Stimulated activated memory B cell treated with anti-CD40 and anti-IgM and Interleukin-4, amounts not matched to agents 10 μg/mL and 1 μg/mL and 100 μg/mL, for 72 hours (primary cell): ENCODE results near the gene ZSWIM4.
A peak's percentile ranks its signal among the peaks of the same experiment; 100 is the strongest.
"Not testable (repeated sequence)": the region's sequence is repeated elsewhere in the genome, so short reads cannot be mapped to it uniquely, and the experiment has no call there.

ENCODE experiments used
- ATAC-seq: fragments of 150-1000 bp; cut with Tn5 transposase; 2 replicates; pipeline ENCODE4 v1.10.0; 2021
- H3K27ac Mint-ChIP-seq: one replicate; pipeline ENCODE4 v1.8.0; 2022; ENCODE audit warnings: mild to moderate bottlenecking, mixed read lengths
- H3K27me3 Mint-ChIP-seq: one replicate; pipeline ENCODE4 v1.8.0; 2022; ENCODE audit warnings: mixed read lengths
- H3K36me3 Mint-ChIP-seq: one replicate; pipeline ENCODE4 v1.8.0; 2022; ENCODE audit warnings: mixed read lengths
- H3K4me1 Mint-ChIP-seq: one replicate; pipeline ENCODE4 v1.8.0; 2022; ENCODE audit warnings: mixed read lengths
- H3K4me3 Mint-ChIP-seq: one replicate; pipeline ENCODE4 v1.8.0; 2022; ENCODE audit warnings: mild to moderate bottlenecking, moderate library complexity, mixed read lengths
- H3K9me3 Mint-ChIP-seq: one replicate; pipeline ENCODE4 v1.8.0; 2022; ENCODE audit warnings: mixed read lengths

Gene ZSWIM4

GRCh38 chr19:13793317-13793716 is 1.9 kb upstream of the ZSWIM4 start:
- not testable (repeated sequence) for H3K27me3 Mint-ChIP-seq, H3K9me3 Mint-ChIP-seq, H3K4me3 Mint-ChIP-seq, ATAC-seq, H3K27ac Mint-ChIP-seq, H3K36me3 Mint-ChIP-seq
- peaks cover 55% of the 10 kb centered on the region for H3K4me1 Mint-ChIP-seq

- Mint-ChIP-seq H3K27me3 (no peaks in the 10 kb centered on the region), H3K4me3 (peak overlapping the region; percentile 95), H3K36me3 (no peaks in the 10 kb centered on the region), H3K4me1 (peaks cover 46% of the 10 kb centered on the region), H3K9me3 (no peaks in the 10 kb centered on the region), H3K27ac (peak overlapping the region; percentile 77)
- ATAC-seq: no peak
These were observed 866 bp upstream of the ZSWIM4 start for GRCh38 chr19:13794398-13794756.

GRCh38 chr19:13795595-13796300 is 505 bp downstream of the ZSWIM4 start:
- peaks cover 37% of the 10 kb centered on the region for H3K4me1 Mint-ChIP-seq
- H3K27me3 Mint-ChIP-seq: no peaks in the 10 kb centered on the region
- peaks cover 8% of the 10 kb centered on the region for H3K36me3 Mint-ChIP-seq
- H3K9me3 Mint-ChIP-seq: no peaks in the 10 kb centered on the region
- ATAC-seq: peak; percentile 69
- peak overlapping the region; percentile 82 for H3K4me3 Mint-ChIP-seq
- H3K27ac Mint-ChIP-seq: peak overlapping the region; percentile 77

- H3K9me3 Mint-ChIP-seq: no peaks in the 10 kb centered on the region
- no peaks in the 10 kb centered on the region for H3K27me3 Mint-ChIP-seq
- H3K36me3 Mint-ChIP-seq: peaks cover 15% of the 10 kb centered on the region
- peak overlapping the region; percentile 82 for H3K4me3 Mint-ChIP-seq
- H3K4me1 Mint-ChIP-seq: peaks cover 37% of the 10 kb centered on the region
- peak overlapping the region; percentile 77 for H3K27ac Mint-ChIP-seq
- ATAC-seq: peak; percentile 39
These were observed 1.2 kb downstream of the ZSWIM4 start for GRCh38 chr19:13796301-13797057.

GRCh38 chr19:13797058-13797440 is 1.8 kb downstream of the ZSWIM4 start:
- no peaks in the 10 kb centered on the region for H3K27me3 Mint-ChIP-seq
- no peak for ATAC-seq
- H3K27ac Mint-ChIP-seq: peak overlapping the region; percentile 77
- peaks cover 37% of the 10 kb centered on the region for H3K4me1 Mint-ChIP-seq
- no peaks in the 10 kb centered on the region for H3K9me3 Mint-ChIP-seq
- peak overlapping the region; percentile 82 for H3K4me3 Mint-ChIP-seq
- H3K36me3 Mint-ChIP-seq: peaks cover 15% of the 10 kb centered on the region

- H3K36me3 Mint-ChIP-seq: peaks cover 20% of the 10 kb centered on the region
- H3K4me1 Mint-ChIP-seq: peaks cover 37% of the 10 kb centered on the region
- H3K27me3 Mint-ChIP-seq: no peaks in the 10 kb centered on the region
- no peak for ATAC-seq
- no peaks in the 10 kb centered on the region for H3K9me3 Mint-ChIP-seq
- no peak overlapping the region for H3K27ac Mint-ChIP-seq
- no peak overlapping the region for H3K4me3 Mint-ChIP-seq
These were observed 2.6 kb downstream of the ZSWIM4 start for GRCh38 chr19:13797870-13798269.

GRCh38 chr19:13799669-13800068 is 4.4 kb downstream of the ZSWIM4 start:
- H3K36me3 Mint-ChIP-seq: peaks cover 21% of the 10 kb centered on the region
- no peak overlapping the region for H3K4me3 Mint-ChIP-seq
- H3K9me3 Mint-ChIP-seq: no peaks in the 10 kb centered on the region
- H3K27me3 Mint-ChIP-seq: no peaks in the 10 kb centered on the region
- ATAC-seq: no peak
- H3K27ac Mint-ChIP-seq: no peak overlapping the region
- peaks cover 26% of the 10 kb centered on the region for H3K4me1 Mint-ChIP-seq

- no peak overlapping the region for H3K27ac Mint-ChIP-seq
- peaks cover under 1% of the 10 kb centered on the region for H3K4me1 Mint-ChIP-seq
- peaks cover 30% of the 10 kb centered on the region for H3K36me3 Mint-ChIP-seq
- H3K9me3 Mint-ChIP-seq: no peaks in the 10 kb centered on the region
- H3K4me3 Mint-ChIP-seq: no peak overlapping the region
- ATAC-seq: no peak
- no peaks in the 10 kb centered on the region for H3K27me3 Mint-ChIP-seq
These were observed 7.8 kb downstream of the ZSWIM4 start for GRCh38 chr19:13803038-13803437.

- H3K9me3 Mint-ChIP-seq: no peaks in the 10 kb centered on the region
- H3K4me3 Mint-ChIP-seq: no peak overlapping the region
- H3K36me3 Mint-ChIP-seq: peaks cover 26% of the 10 kb centered on the region
These were observed 9.8 kb downstream of the ZSWIM4 start for GRCh38 chr19:13804830-13805683.

GRCh38 chr19:13806728-13807127 is 11.5 kb downstream of the ZSWIM4 start:
- Mint-ChIP-seq H3K36me3 (peaks cover 15% of the 10 kb centered on the region), H3K4me1 (no peaks in the 10 kb centered on the region), H3K27me3 (no peaks in the 10 kb centered on the region), H3K9me3 (no peaks in the 10 kb centered on the region), H3K27ac (no peak overlapping the region), H3K4me3 (no peak overlapping the region)
- no peak for ATAC-seq

More at GRCh38 chr19:13804830-13805683, 9.8 kb downstream of the ZSWIM4 start:
- Mint-ChIP-seq H3K4me1 (no peaks in the 10 kb centered on the region), H3K27me3 (no peaks in the 10 kb centered on the region), H3K27ac (no peak overlapping the region)
- ATAC-seq: no peak

- no peak for ATAC-seq
- Mint-ChIP-seq H3K27me3 (no peaks in the 10 kb centered on the region), H3K36me3 (peaks cover 14% of the 10 kb centered on the region), H3K4me1 (no peaks in the 10 kb centered on the region), H3K27ac (no peak overlapping the region), H3K4me3 (no peak overlapping the region), H3K9me3 (no peaks in the 10 kb centered on the region)
These were observed 12.3 kb downstream of the ZSWIM4 start for GRCh38 chr19:13807421-13808021.

- Mint-ChIP-seq H3K9me3 (no peaks in the 10 kb centered on the region), H3K27ac (no peak overlapping the region), H3K4me1 (no peaks in the 10 kb centered on the region), H3K27me3 (no peaks in the 10 kb centered on the region), H3K36me3 (peaks cover 17% of the 10 kb centered on the region), H3K4me3 (no peak overlapping the region)
- peak; percentile 16 for ATAC-seq
These were observed 13.6 kb downstream of the ZSWIM4 start for GRCh38 chr19:13808856-13809255.

GRCh38 chr19:13812544-13812943 is 17.3 kb downstream of the ZSWIM4 start:
- no peak for ATAC-seq

GRCh38 chr19:13813147-13813546 is 17.9 kb downstream of the ZSWIM4 start:
- Mint-ChIP-seq H3K27ac (no peak overlapping the region), H3K27me3 (no peaks in the 10 kb centered on the region), H3K4me3 (no peak overlapping the region), H3K36me3 (peaks cover 33% of the 10 kb centered on the region), H3K4me1 (peaks cover 13% of the 10 kb centered on the region), H3K9me3 (no peaks in the 10 kb centered on the region)
- ATAC-seq: no peak

More at GRCh38 chr19:13812544-13812943, 17.3 kb downstream of the ZSWIM4 start:
- Mint-ChIP-seq H3K4me1 (peaks cover 11% of the 10 kb centered on the region), H3K27me3 (no peaks in the 10 kb centered on the region), H3K36me3 (peaks cover 32% of the 10 kb centered on the region), H3K9me3 (no peaks in the 10 kb centered on the region), H3K4me3 (no peak overlapping the region), H3K27ac (no peak overlapping the region)

GRCh38 chr19:13814550-13814949 is 19.3 kb downstream of the ZSWIM4 start:
- Mint-ChIP-seq H3K4me1 (peaks cover 17% of the 10 kb centered on the region), H3K27ac (no peak overlapping the region), H3K36me3 (peaks cover 37% of the 10 kb centered on the region), H3K9me3 (no peaks in the 10 kb centered on the region), H3K4me3 (no peak overlapping the region), H3K27me3 (no peaks in the 10 kb centered on the region)
- no peak for ATAC-seq
